ENCODE data around the gene TCEANC2.

DNA sequence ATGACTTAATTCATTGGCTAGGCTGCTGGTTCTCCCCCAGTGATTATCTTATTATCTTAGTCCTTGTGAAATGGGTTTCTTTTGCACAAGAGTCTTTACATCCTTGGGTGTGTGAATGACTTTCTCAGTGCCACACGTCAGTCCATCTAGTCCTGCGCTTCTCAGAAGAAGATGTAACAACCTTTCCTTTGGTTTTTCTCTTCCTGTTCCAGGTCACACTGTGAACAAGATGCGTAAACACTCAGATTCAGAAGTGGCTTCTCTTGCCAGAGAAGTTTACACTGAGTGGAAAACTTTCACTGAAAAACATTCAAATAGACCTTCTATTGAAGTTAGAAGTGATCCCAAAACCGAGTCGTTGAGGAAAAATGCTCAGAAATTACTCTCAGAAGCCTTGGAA, 35.0 kb downstream of the TCEANC2 start:
- TF ChIP-seq, protein P1, sequence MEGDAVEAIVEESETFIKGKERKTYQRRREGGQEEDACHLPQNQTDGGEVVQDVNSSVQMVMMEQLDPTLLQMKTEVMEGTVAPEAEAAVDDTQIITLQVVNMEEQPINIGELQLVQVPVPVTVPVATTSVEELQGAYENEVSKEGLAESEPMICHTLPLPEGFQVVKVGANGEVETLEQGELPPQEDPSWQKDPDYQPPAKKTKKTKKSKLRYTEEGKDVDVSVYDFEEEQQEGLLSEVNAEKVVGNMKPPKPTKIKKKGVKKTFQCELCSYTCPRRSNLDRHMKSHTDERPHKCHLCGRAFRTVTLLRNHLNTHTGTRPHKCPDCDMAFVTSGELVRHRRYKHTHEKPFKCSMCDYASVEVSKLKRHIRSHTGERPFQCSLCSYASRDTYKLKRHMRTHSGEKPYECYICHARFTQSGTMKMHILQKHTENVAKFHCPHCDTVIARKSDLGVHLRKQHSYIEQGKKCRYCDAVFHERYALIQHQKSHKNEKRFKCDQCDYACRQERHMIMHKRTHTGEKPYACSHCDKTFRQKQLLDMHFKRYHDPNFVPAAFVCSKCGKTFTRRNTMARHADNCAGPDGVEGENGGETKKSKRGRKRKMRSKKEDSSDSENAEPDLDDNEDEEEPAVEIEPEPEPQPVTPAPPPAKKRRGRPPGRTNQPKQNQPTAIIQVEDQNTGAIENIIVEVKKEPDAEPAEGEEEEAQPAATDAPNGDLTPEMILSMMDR (conservative IDR thresholded peaks at IDR 0.05; ENCODE audit: low read depth, low read length), result no peak
- TF ChIP-seq EZH2 (IDR thresholded peaks at IDR 0.05; ENCODE audit: borderline replicate concordance, low read depth, low read length, poor library complexity, severe bottlenecking), result no peak

Data from A673 (cell line).